ENCODE data around the gene OPHN1.

OPHN1 gene

DNA sequence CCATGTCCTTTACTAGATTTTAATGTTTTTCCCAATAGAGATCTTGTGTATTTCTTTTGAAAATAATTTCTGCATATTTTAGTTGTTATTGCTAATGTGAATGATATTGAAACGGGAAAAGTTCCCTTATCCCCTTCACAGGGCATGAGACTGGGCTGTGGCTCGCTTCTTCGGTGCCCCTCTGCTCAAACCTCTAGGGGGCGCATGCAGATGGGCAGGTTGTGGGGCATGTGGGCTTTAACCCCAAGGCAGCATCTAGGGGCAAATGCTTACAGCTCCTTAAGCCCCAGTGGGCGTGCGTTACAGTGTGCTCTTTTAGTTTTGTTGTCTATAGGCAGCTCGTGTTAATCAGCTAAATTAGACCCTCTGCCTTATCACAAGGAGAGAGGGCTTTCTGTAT is 194.7 kb downstream of the OPHN1 start:
- peak in 1 of 5 experiments; percentile 0 for DNase-seq

GRCh38 chrX:68234171-68234910 is 199.0 kb downstream of the OPHN1 start:
- DNase-seq, result no peak

GRCh38 chrX:68232206-68232605 is 201.1 kb downstream of the OPHN1 start:
- no peak for DNase-seq

GRCh38 chrX:68209008-68209407 is 224.3 kb downstream of the OPHN1 start:
- DNase-seq, result no peak

GRCh38 chrX:68204521-68205038 is 228.7 kb downstream of the OPHN1 start:
- no peak for DNase-seq

GRCh38 chrX:68203646-68204045 is 229.6 kb downstream of the OPHN1 start:
- DNase-seq, result no peak

DNA sequence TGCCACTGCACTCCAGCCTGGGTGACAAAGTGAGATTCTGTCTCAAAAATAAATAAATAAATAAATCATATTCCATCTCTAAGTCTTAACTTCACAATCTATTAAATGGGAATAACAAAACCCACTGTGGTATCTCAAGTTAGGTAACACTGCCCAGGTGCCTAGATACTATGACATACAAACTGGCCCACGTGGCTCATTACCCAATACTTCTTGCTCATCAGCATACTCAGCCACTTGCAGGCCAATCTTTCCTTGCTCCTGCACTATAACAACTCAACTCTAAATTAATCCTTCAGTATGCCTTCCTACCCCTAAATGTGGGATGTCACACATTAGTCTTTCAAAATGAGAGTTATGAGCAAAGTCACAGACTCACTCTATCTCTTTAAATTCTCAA is 230.1 kb downstream of the OPHN1 start:
- no peak for DNase-seq

DNA sequence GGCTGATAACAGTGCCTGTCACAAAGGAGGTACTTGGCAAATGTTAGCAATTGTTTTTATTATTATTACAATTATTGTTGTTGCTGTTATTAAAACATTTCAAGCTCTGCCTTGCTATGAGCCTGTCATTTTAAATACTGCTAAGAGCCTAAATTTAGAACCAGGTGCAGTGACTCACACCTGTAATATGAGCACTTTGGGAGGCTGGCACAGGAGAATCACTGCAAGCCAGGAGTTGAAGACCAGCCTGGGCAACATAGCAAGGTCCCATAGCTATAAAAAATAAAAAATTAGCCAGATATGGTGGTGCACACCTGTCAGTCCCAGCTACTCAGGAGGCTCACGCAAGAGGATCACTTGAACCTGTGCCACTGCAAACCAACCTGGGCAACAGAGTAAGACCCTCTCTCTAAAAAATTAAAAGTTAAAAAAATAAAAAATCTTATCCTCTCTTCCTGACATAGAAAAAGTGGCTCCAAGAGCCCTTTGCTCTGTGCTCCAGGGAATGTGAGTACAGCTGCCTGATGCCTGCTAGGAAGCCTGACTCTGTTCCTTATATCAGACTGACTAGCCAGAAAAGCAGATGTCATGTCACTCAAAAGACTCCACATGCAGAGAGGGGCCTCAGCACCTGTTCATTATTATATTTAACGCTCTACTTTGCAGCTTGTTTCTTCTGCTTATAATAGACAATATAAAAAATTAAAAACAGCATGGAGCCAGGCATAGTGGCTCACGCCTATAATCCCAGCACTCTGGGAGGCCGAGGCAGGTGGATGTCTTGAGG is 234.0 kb downstream of the OPHN1 start:
- DNase-seq, result no peak

DNA sequence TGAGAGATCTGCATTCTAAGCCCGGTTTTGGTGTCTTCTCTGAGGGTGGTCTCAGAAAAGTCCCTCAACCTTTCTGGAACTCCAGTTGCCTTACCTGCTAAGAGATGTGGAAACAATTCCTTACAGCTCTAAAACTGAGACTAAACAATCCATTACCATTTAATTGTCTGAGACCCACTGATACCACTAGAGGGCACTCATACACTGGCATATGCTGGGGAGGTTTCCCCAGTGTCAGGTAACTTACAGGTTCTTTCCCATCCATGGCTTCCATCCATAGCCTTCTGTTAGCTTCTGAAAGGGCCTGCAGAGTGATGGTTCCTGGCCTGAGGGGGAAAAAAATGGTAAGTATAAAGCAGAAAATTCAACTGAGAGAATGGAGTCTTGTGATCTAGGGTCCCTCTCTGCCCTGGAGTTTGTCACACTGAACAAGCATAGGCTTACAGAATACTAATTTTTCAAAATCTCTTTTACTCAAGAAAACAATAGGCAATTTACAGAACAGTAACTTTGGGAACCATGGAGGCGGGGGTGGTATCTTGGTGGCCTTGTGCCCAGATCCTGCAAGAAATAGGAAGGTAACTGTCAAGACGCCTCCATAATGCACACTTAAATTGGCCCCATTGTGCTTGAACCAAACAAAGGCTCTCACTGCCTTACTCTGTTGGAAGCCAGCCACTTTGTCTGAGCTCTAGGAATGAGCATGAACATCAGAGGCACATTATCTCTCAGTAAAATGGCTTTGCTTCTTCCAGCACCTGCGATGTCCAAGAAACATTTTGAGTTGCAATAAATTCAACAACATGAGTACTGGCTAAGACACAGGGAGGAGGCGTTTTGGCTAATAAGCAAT is 236.1 kb downstream of the OPHN1 start:
- DNase-seq, result peak in 1 of 5 experiments; percentile 34

GRCh38 chrX:68195561-68195960 is 237.7 kb downstream of the OPHN1 start:
- DNase-seq, result no peak

DNA sequence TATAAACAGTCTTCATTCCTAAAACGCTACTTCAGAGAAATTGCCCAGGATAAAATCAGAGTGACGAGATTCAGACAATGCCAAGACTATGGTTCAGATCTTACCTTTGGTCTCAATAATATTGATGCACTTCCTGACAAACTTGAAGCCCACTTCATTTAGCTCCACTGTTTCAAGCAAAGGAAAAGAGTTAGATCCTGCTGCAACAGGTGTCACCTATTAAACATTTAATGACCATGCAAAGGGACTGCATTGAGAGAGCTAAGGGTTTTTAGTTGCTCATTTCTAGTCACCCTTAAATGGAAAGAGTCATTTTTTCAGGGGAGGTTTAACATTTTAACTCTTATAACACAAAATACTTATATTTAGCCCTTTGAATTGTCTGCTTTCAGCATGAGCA is 239.5 kb downstream of the OPHN1 start:
- DNase-seq, result no peak

DNA sequence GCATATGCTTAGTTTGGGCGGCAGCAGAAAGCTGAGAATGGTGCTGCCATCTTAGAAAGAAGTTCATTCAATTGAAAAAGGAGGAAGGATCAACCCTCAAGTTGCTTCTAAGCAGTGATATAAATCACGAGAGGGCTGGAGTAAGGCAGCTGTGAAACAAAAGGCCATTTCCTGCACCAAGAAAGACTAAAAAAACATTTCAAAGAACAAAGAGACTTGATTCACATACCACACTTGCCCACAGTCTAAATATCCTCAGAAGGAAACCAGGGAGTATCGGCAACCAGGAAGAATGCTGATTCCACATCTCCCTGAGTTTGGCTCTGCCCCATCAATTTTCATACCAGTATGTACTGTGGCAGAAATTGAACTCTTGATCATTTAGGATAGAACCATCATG is 240.1 kb downstream of the OPHN1 start:
- DNase-seq, result no peak

DNA sequence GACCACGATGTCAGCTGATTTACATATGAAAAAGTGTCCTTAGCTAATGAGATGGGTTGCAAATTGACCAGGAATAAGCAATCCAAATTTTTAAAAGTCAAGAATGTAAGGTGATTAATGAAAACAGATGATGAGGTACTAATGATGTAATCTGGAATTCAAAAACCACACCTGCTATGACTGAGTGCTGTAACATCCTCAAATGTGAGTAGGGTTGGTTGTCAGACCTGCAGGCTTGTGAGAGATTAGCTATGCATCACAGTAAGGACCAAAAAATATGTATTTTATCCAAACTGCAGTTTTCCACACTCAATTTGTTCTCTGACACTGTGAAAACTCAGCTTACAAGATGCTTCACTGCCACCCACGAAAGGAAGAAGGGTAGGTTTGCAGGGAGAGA is 242.5 kb downstream of the OPHN1 start:
- DNase-seq, result no peak

DNA sequence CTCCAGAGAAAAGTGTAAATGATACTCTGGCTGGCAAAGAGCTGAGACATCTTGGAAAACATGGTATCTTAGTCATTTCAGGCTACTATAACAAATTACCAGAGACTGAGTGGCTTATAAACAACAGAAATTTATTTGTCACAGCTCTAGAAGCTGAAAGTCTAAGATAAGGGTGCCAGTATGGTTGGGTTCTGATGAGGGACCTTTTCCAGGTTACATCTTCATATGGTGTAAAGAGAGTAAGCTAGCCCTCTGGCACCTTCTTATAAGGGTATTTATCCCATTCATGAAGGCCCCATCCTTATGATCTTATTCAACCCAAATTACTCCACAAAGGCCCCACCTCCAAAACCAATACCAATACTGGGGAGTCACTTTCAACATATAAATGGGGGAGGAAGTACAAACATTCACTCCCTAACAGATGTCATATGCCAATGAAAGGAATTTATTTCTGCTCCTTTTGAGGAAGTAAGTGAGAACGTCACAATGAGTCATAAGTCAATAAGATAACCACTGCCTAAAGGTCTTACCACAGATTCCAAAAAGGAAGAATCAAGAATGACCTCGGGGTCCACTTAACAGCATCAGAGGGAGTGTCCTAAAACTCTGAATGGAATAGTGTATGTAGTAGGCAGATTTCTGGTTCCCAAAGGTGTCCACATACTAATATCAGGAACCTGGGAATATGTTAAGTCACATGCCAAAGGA is 246.6 kb downstream of the OPHN1 start:
- DNase-seq, result no peak

DNA sequence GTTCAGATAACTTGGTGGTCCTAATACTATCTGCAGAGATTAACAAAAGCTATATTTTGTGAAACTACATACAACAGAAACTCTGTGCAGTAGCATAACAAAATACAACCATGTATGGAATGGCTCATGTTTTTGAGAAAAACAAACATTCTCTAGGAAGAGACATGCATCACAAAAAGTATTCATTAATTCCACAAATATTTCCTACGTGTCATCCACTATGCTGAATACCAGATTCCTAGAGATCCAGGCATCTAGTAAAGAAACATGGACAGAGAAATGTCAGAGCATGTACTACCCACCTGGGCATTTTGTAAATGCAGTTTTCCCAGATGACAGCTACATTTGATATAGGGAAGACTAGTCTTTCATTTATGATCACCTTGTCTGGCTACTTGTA is 248.1 kb downstream of the OPHN1 start:
- no peak for DNase-seq

GRCh38 chrX:68183612-68184214 is 249.6 kb downstream of the OPHN1 start:
- peak in 1 of 5 experiments; percentile 56 for DNase-seq

GRCh38 chrX:68180579-68180978 is 252.7 kb downstream of the OPHN1 start:
- DNase-seq, result no peak

DNA sequence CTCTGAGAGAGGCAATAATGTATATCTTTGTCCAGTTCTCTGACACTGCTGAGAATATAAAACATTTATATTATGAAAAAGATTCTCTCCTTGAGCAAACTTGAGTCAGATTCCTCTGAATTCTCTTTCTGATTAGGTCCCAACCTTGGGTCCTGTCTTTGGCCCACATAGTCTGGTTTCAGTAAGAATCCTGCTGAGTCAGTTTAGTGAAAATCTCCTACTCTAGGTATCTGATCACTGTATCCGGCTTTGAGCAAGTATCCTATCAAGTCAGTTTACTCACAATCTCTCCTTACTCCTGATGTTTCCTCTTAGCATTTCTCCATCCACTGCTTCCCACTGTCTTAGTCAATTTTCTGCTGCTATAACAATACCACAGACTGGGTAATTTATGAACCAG is 253.9 kb downstream of the OPHN1 start:
- DNase-seq, result no peak

- no peak for DNase-seq
Measured at GRCh38 chrX:68177542-68177941, 255.8 kb downstream of the OPHN1 start.

DNA sequence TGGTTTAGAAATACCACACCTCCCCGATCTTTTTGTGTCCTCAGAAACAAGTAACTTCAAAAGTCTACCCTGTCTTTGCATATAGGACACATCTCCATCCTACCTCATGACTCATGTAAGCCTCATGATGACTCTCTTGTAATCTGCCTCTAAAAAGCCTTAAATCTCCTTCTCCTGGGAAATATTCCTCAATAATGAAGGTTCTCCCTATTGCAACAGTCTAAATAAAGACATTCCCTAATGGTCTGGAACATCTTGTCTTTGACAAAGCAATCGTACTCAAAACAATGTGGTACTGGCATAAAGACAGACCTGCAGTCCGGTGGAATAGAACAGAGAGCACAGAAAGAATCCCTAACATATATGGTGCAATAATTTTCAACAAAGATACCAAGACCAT is 257.7 kb downstream of the OPHN1 start:
- DNase-seq, result no peak

- peak in 1 of 5 experiments; percentile 23 for DNase-seq
Measured at GRCh38 chrX:68163441-68163840, 269.9 kb downstream of the OPHN1 start.

GRCh38 chrX:68147848-68148247 is 285.4 kb downstream of the OPHN1 start:
- DNase-seq, result no peak
